SK-N-SH (cell line): ENCODE results near the gene MYO1F. TPM values are rescaled to one million over a fixed set of nuclear protein-coding genes. Genes with fewer than 3 reads are reported as not detected.

Experiments used
- CTCF ChIA-PET: fragments of 300-600, 350-600 bp; formaldehyde crosslinking; extraction: SDS; loops from one replicate; lab custom pipeline; 2021; lab: Yijun Ruan, JAX
- POLR2A ChIA-PET: fragments of 350-600 bp; sonication (Branson Sonifier 250); formaldehyde crosslinking; extraction: SDS; loops from one replicate; lab custom pipeline; 2020; ENCODE audit warnings: antibody characterized with exemption, inconsistent platforms; lab: Yijun Ruan, JAX
- DNase-seq: peaks from one replicate; pipeline ENCODE4 v3.0.0; 2012
- H2AFZ ChIP-seq: fragments of 200-600 bp; sonication (generic); 2 replicates; pipeline ENCODE4 v1.8.1; 2016; ENCODE audit warnings: antibody characterized with exemption, mild to moderate bottlenecking, low read depth
- H3F3A ChIP-seq: fragments of 200-600 bp; sonication (generic); replicated peaks from 2 replicates; pipeline ENCODE3; 2016; ENCODE audit warnings: antibody characterized with exemption, mild to moderate bottlenecking; ENCODE audit not compliant: insufficient read depth
- H3K27ac ChIP-seq, 2 experiments: fragments of 200-500 bp in 1 of 2; fragments of 200-600 bp in 1 of 2; sonication (Bioruptor generic) in 1 of 2; sonication (generic), shearing (Covaris generic) in 1 of 2; 2 replicates each; pipeline versions ENCODE4 v1.5.1 to v1.6.1; 2014 to 2016; ENCODE audit warnings: low read depth in 2 of 2, inconsistent platforms in 1 of 2, low read length in 1 of 2, mild to moderate bottlenecking in 1 of 2, mixed read lengths in 1 of 2
- H3K27me3 ChIP-seq: fragments of 200-600 bp; sonication (generic), shearing (Covaris generic); 2 replicates; pipeline ENCODE4 v1.6.1; 2016; ENCODE audit warnings: mixed run types; ENCODE audit not compliant: insufficient read depth
- H3K36me3 ChIP-seq, 2 experiments: fragments of 200-500 bp in 1 of 2; fragments of 200-600 bp in 1 of 2; sonication (Bioruptor generic) in 1 of 2; sonication (generic) in 1 of 2; replicated peaks in 1 of 2; 2 replicates each; pipeline versions ENCODE3 to v1.5.1; 2014 to 2016; ENCODE audit warnings: low read length in 1 of 2, mild to moderate bottlenecking in 1 of 2; ENCODE audit not compliant: insufficient read depth in 2 of 2, control insufficient read depth in 1 of 2
- H3K4me1 ChIP-seq, 2 experiments: fragments of 200-500 bp in 1 of 2; fragments of 200-600 bp in 1 of 2; sonication (Bioruptor generic) in 1 of 2; sonication (generic), shearing (Covaris generic) in 1 of 2; 2 replicates each; pipeline versions ENCODE4 v1.5.1 to v1.6.1; 2014 to 2016; ENCODE audit warnings: low read depth in 1 of 2, low read length in 1 of 2, mixed run types in 1 of 2; ENCODE audit not compliant: insufficient read depth in 2 of 2, control insufficient read depth in 1 of 2
- H3K4me2 ChIP-seq: fragments of 200-600 bp; sonication (generic), shearing (Covaris generic); 2 replicates; pipeline ENCODE4 v1.6.1; 2017; ENCODE audit warnings: mixed run types
- H3K4me3 ChIP-seq, 2 experiments: fragments of 200-500 bp in 1 of 2; fragments of 200-600 bp in 1 of 2; sonication (Bioruptor generic) in 1 of 2; sonication (generic), shearing (Covaris generic) in 1 of 2; 2 replicates each; pipeline versions ENCODE4 v1.5.1 to v1.8.1; 2014 to 2016; ENCODE audit warnings: low read depth in 2 of 2, inconsistent platforms in 1 of 2, low read length in 1 of 2, mild to moderate bottlenecking in 1 of 2, mixed read lengths in 1 of 2, moderate library complexity in 1 of 2
- H3K79me2 ChIP-seq: fragments of 200-600 bp; sonication (generic); 2 replicates; pipeline ENCODE4 v1.8.1; 2017; ENCODE audit warnings: mild to moderate bottlenecking; ENCODE audit not compliant: insufficient read depth
- H3K9ac ChIP-seq: fragments of 200-600 bp; sonication (generic); 2 replicates; pipeline ENCODE4 v1.6.1; 2017; ENCODE audit warnings: mixed run types
- H3K9me2 ChIP-seq: fragments of 200-600 bp; sonication (generic); 2 replicates; pipeline ENCODE4 v1.6.1; 2017; ENCODE audit warnings: mixed run types
- H3K9me3 ChIP-seq: fragments of 200-600 bp; sonication (generic); 2 replicates; pipeline ENCODE4 v1.6.1; 2017; ENCODE audit warnings: mixed run types, mild to moderate bottlenecking, moderate library complexity
- H4K20me1 ChIP-seq: fragments of 200-600 bp; sonication (generic); 2 replicates; pipeline ENCODE4 v1.6.1; 2017; ENCODE audit warnings: mild to moderate bottlenecking, mixed run types; ENCODE audit not compliant: insufficient read depth
- CTCF ChIP-seq: fragments of 200-600 bp; sonication (generic); IDR thresholded peaks from 2 replicates; pipeline ENCODE4 v1.6.1; 2017; ENCODE audit warnings: antibody characterized with exemption, mild to moderate bottlenecking, moderate library complexity
- ELF1 ChIP-seq: IDR thresholded peaks from 2 replicates; pipeline ENCODE4 v1.4.0; 2012
- JUND ChIP-seq: IDR thresholded peaks from 2 replicates; pipeline ENCODE4 v1.4.0; 2012
- MAX ChIP-seq: IDR thresholded peaks from 2 replicates; pipeline ENCODE4 v1.4.0; 2012; ENCODE audit warnings: low read depth
- NFIC ChIP-seq: IDR thresholded peaks from 2 replicates; pipeline ENCODE4 v1.4.0; 2012; ENCODE audit warnings: borderline replicate concordance
- RXRA ChIP-seq: IDR thresholded peaks from 2 replicates; pipeline ENCODE4 v1.4.0; 2012; ENCODE audit warnings: low read depth, mild to moderate bottlenecking, borderline replicate concordance
- SIN3A ChIP-seq: IDR thresholded peaks from 2 replicates; pipeline ENCODE4 v1.6.1; 2012; ENCODE audit warnings: low read depth, mild to moderate bottlenecking, low read length, moderate library complexity, borderline replicate concordance
- WGBS: methylation state at CpG from one replicate; pipeline ENCODE4 v1.1.6; 2017; ENCODE audit warnings: low lambda C conversion rate; 5-methylcytosine and 5-hydroxymethylcytosine counted together
- polyA plus RNA-seq, 3 experiments: library from polyadenylated mRNA; depleted of rRNA; stranded (reverse); fragments of >200 nt; gene quantifications; 2 replicates each; pipeline ENCODE4 v1.2.3, GENCODE V29; 2012

The MYO1F gene
- polyA plus RNA-seq, 1 of the 3 experiments (the other 2 are of a cell fraction) = 0.51 TPM

- no peak for TF ChIP-seq CTCF
- no peak for TF ChIP-seq MAX
- TF ChIP-seq SIN3A = no peak
Measured at GRCh38 chr19:8494158-8494557, 83.1 kb downstream of the MYO1F start (continued).

GRCh38 chr19:8491574-8491973 is 85.7 kb downstream of the MYO1F start:
- no peak overlapping the region for H3K9ac ChIP-seq
- H3K27ac ChIP-seq = no peak overlapping the region
- peaks cover 11 to 28% of the 10 kb centered on the region in 2 experiments for H3K36me3 ChIP-seq
- H2AFZ ChIP-seq = no peak overlapping the region
- no peak for DNase-seq
- H3K4me2 ChIP-seq = no peak overlapping the region
- no peaks in the 10 kb centered on the region for H3K27me3 ChIP-seq
- H4K20me1 ChIP-seq = peaks cover 8% of the 10 kb centered on the region; the same call in 1 of the 2 replicates
- ChIA-PET POLR2A (no interaction called here), CTCF (interaction anchor here (0.9 to 2.4 kb wide), 2 partner anchors 10 to 137 kb away, joined by 3 to 9 read pairs; no protein-coding TSS in a partner anchor)
- TF ChIP-seq JUND = no peak
- no peak for TF ChIP-seq ELF1
- TF ChIP-seq RXRA = no peak
- no peak for TF ChIP-seq NFIC
- TF ChIP-seq CTCF = peak; percentile 17; the same call in 1 of the 2 replicates
- no peaks in the 10 kb centered on the region for H3K9me2 ChIP-seq
- H3K9me3 ChIP-seq = no peaks in the 10 kb centered on the region
- no peaks in the 10 kb centered on the region for H3F3A ChIP-seq
- no peaks in the 10 kb centered on the region for H3K4me1 ChIP-seq
- 93% methylated on average over 6 of the region's 6 CpGs for WGBS
- no peaks in the 10 kb centered on the region for H3K79me2 ChIP-seq
- no peak overlapping the region for H3K4me3 ChIP-seq

- peaks cover 11% of the 10 kb centered on the region; the same call in 1 of the 2 replicates for H4K20me1 ChIP-seq
- peaks cover 11 to 35% of the 10 kb centered on the region in 2 experiments for H3K36me3 ChIP-seq
- no peaks in the 10 kb centered on the region for H3K79me2 ChIP-seq
- no peak overlapping the region for H3K4me3 ChIP-seq
- H3K9me2 ChIP-seq = no peaks in the 10 kb centered on the region
- POLR2A ChIA-PET = no interaction called here
- H3K4me1 ChIP-seq = no peaks in the 10 kb centered on the region
- H3K4me2 ChIP-seq = no peak overlapping the region
- H3F3A ChIP-seq = no peaks in the 10 kb centered on the region
- CTCF ChIA-PET = interaction anchor here (0.9 to 2.4 kb wide), 2 partner anchors 9 to 137 kb away, joined by 3 to 9 read pairs; no protein-coding TSS in a partner anchor
- no peak for DNase-seq
- no peak overlapping the region for H3K27ac ChIP-seq
- 98% methylated on average over 10 of the region's 12 CpGs for WGBS
- no peaks in the 10 kb centered on the region for H3K9me3 ChIP-seq
- no peak overlapping the region for H2AFZ ChIP-seq
- TF ChIP-seq RXRA = no peak
- no peaks in the 10 kb centered on the region for H3K27me3 ChIP-seq
- H3K9ac ChIP-seq = no peak overlapping the region
Measured at GRCh38 chr19:8490873-8491272, 86.4 kb downstream of the MYO1F start.
